Lower lobe of right lung (tissue), 2 donors: ENCODE results near the gene GTF3A. TPM values are rescaled to one million over a fixed set of nuclear protein-coding genes. Genes with fewer than 3 reads are reported as not detected.
A peak's percentile ranks its signal among the peaks of the same experiment; 100 is the strongest.

Experiments used
- ATAC-seq, 2 donors: fragments of 200-7000 bp; cut with Tn5 transposase; one replicate each; pipeline ENCODE4 v1.9.1; 2020 to 2022; ENCODE audit warnings: mild to moderate bottlenecking in 2 of 2, moderate library complexity in 2 of 2
- DNase-seq: peaks from one replicate; pipeline ENCODE4 v3.0.0-alpha.2; 2020
- H3K27ac ChIP-seq: fragments of 200-600 bp; one replicate; pipeline ENCODE4 v1.8.0; 2022
- H3K27me3 ChIP-seq: fragments of 200-600 bp; one replicate; pipeline ENCODE4 v1.8.0; 2022; ENCODE audit warnings: low read depth
- H3K36me3 ChIP-seq: fragments of 200-600 bp; one replicate; pipeline ENCODE4 v1.8.0; 2022; ENCODE audit warnings: mild to moderate bottlenecking
- H3K4me1 ChIP-seq: fragments of 200-600 bp; one replicate; pipeline ENCODE4 v1.8.0; 2022
- H3K4me3 ChIP-seq: fragments of 200-600 bp; one replicate; pipeline ENCODE4 v1.8.0; 2022; ENCODE audit warnings: mild to moderate bottlenecking
- H3K9me3 ChIP-seq: fragments of 200-600 bp; one replicate; pipeline ENCODE4 v1.8.0; 2022
- intact Hi-C: fragments of 100-400 bp; cut with DNase I; formaldehyde crosslinking; loops from one replicate; pipeline ENCODE4 v1.11.0; 2022
- total RNA-seq: library from RNA; stranded (reverse); fragmentation: NEBNext Ultra II Directional; extraction: Animal tissue kit (Norgen Biotek cat#: 25700); gene quantifications from one replicate; pipeline ENCODE4 v1.2.1, GENCODE V29; 2021
- TF ChIP-seq, protein P1 (sequence below): fragments of 200-600 bp; IDR thresholded peaks from one replicate; pipeline ENCODE4 v1.8.0; 2022; ENCODE audit warnings: antibody characterized with exemption, mild to moderate bottlenecking
- donor health status: DM: no; HTN: yes; CAD: no; lungs with severe emphysema.

Gene GTF3A
- total RNA-seq, 1 donor from 2014 or later, result 83.0 TPM

DNA sequence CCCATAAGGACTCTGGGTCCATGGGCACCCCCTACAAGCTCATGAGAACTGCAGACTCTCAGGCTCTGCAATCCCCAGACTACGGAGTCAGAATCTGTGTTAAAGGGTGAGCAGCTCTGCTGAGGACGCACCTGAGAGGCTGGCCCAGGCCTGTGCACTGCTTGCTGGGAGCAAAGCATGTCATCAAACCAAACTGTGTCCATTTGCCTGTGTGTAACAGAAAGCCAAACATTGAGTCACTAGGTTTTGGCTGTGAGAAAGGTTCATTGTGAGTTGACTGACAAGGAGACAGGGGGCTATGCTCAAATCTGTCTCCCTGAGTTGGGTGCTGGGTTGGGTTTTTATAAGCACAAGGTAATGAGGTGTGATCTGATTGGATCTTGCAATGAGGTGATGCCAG is 48.0 kb downstream of the GTF3A start:
- H3K4me1 ChIP-seq, result no peaks in the 10 kb centered on the region
- no peaks in the 10 kb centered on the region for H3K27me3 ChIP-seq
- no peak overlapping the region for H3K4me3 ChIP-seq
- ATAC-seq (no peak), DNase-seq (no peak)
- no peaks in the 10 kb centered on the region for H3K36me3 ChIP-seq
- H3K27ac ChIP-seq, result no peak overlapping the region
- TF ChIP-seq, protein P1, sequence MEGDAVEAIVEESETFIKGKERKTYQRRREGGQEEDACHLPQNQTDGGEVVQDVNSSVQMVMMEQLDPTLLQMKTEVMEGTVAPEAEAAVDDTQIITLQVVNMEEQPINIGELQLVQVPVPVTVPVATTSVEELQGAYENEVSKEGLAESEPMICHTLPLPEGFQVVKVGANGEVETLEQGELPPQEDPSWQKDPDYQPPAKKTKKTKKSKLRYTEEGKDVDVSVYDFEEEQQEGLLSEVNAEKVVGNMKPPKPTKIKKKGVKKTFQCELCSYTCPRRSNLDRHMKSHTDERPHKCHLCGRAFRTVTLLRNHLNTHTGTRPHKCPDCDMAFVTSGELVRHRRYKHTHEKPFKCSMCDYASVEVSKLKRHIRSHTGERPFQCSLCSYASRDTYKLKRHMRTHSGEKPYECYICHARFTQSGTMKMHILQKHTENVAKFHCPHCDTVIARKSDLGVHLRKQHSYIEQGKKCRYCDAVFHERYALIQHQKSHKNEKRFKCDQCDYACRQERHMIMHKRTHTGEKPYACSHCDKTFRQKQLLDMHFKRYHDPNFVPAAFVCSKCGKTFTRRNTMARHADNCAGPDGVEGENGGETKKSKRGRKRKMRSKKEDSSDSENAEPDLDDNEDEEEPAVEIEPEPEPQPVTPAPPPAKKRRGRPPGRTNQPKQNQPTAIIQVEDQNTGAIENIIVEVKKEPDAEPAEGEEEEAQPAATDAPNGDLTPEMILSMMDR, result no peak
- H3K9me3 ChIP-seq, result no peaks in the 10 kb centered on the region
- intact Hi-C loops, result no loop called here

DNA sequence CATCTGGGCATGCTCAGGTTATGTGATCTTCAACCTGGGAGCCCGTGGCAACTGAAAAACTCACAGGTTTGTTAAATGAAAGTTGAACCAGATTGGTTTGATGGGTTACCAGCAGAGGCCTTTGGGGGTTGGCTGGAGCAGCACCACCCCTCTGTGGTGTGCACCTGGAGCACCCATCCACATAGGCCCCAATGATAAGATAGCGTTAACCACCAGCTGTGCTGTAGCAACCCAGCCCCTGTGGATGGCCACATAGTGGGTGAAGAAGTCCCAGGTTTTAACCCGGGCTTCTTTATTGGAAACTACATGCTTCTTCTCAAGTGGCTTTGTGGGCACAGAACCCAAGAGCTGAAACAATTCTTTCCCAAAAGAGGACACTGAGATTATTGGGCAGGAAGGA is 48.5 kb downstream of the GTF3A start:
- DNase-seq, result no peak
- no peaks in the 10 kb centered on the region for H3K9me3 ChIP-seq
- H3K27me3 ChIP-seq, result no peaks in the 10 kb centered on the region
- H3K4me1 ChIP-seq, result no peaks in the 10 kb centered on the region
- no peak overlapping the region for H3K27ac ChIP-seq
- H3K4me3 ChIP-seq, result no peak overlapping the region
- no peak for ATAC-seq
- intact Hi-C loops, result no loop called here
- TF ChIP-seq, protein P1, result no peak
- no peaks in the 10 kb centered on the region for H3K36me3 ChIP-seq

DNA sequence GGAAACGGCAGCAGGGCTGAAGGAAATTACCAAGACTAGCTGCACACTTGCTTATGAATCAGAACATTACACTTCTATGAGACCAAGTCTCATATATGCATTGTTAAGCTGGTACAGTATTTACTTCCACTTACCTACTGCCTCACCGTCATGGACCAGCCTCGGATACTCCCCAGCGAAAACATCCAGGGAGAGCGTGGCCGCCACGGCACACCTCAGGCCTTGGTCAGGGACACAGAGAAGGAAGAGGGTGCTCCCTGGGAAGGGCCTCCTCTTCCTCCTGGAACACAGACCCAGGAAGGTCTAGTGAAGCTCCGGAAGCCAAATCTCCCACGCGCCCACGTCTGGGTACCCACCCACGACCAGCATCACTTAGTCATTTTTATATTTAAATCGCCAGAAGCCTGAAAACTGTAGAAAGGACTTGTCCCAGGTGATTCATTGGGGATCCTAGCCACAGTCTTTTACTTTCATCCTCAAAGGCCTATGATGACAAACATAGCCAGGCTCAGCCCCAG is 50.4 kb downstream of the GTF3A start:
- DNase-seq (no peak), ATAC-seq (no peak)
- Histone ChIP-seq H3K27me3 (no peaks in the 10 kb centered on the region), H3K4me3 (no peak overlapping the region), H3K4me1 (no peaks in the 10 kb centered on the region), H3K27ac (no peak overlapping the region), H3K9me3 (no peaks in the 10 kb centered on the region), H3K36me3 (no peaks in the 10 kb centered on the region)
- intact Hi-C loops, result no loop called here
- TF ChIP-seq, protein P1, result no peak

DNA sequence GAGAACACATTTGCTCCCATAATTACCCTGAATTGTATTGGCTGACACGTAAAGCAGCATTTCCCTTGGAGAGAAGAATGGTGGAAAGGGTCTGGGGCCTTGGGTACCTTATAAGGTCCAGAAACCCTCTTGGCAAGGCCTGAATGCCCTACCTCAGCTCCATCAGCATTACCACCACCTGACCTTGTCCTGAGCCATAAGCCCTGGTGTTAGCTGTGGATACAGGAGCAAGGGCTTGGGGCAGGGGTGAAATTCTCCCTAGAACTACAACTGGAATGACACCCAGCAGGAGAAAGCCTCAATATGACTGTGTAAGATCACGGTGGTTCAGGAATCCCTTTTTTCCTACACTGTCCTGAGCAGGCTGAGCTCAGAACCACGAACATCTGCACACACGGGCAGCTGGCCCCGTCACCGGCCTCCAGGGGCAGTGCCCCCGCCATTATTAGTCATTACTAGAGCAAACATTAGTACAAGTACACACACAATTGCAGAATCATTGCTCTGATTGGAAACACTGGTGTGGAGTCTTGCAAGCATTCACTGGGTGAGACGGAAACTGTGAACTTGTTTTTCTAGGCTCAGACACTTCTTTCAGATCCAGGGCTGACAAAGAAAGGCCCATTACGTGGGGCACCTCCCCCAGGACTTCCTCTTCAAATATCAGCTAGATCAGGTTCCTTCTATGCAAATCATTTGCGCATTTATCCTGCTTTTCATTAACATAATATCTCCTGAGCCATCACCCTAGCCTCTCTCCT is 52.7 kb downstream of the GTF3A start:
- no peak overlapping the region for H3K4me3 ChIP-seq
- H3K4me1 ChIP-seq, result no peaks in the 10 kb centered on the region
- peaks cover 6% of the 10 kb centered on the region for H3K27me3 ChIP-seq
- ATAC-seq (peak; percentile 50 to 71), DNase-seq (no peak)
- TF ChIP-seq, protein P1, result no peak
- H3K9me3 ChIP-seq, result no peaks in the 10 kb centered on the region
- intact Hi-C loops, result no loop called here
- no peaks in the 10 kb centered on the region for H3K36me3 ChIP-seq
- no peak overlapping the region for H3K27ac ChIP-seq

- H3K4me3 ChIP-seq, result no peak overlapping the region
- intact Hi-C loops, result no loop called here
- H3K27me3 ChIP-seq, result peaks cover 6% of the 10 kb centered on the region
- H3K27ac ChIP-seq, result no peak overlapping the region
- no peaks in the 10 kb centered on the region for H3K4me1 ChIP-seq
- ATAC-seq, result peak; percentile 77 to 81
- H3K9me3 ChIP-seq, result no peaks in the 10 kb centered on the region
- TF ChIP-seq, protein P1, result peak; percentile 72
- H3K36me3 ChIP-seq, result no peaks in the 10 kb centered on the region
- peak; percentile 63 for DNase-seq
Measured at GRCh38 chr13:27481766-27482165, 57.3 kb downstream of the GTF3A start.
